Effector CD8-positive, alpha-beta T cell (primary cell): ENCODE results near the gene AK5.
"Not testable (repeated sequence)": the region's sequence is repeated elsewhere in the genome, so short reads cannot be mapped to it uniquely, and the experiment has no call there.

Experiments
- DNase-seq: peaks from one replicate; lab custom pipeline; 2025; lab: John Stamatoyannopoulos, UW

AK5 gene

GRCh38 chr1:77287535-77287934 lies 5.7 kb downstream of the AK5 start:
- DNase-seq, result no peak

GRCh38 chr1:77288275-77288674 lies 6.5 kb downstream of the AK5 start:
- DNase-seq, result no peak

DNA sequence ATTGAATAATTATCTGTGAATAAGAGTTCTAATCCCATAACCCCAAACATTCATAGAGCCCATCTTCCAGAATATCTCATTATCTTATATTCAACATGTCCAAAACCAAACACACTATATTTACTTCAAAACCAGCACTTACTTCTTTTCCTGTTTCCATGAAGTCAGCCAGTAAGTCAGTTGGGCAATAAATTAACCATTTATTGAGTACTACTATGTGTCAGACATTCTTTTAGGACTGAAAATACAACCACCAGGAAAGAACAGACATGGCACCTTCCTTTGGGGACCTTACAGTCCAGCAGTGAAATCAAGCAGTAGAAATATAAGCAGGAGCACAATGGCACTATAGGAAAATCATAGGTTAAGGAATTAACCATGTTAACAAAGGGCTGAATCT lies 8.8 kb downstream of the AK5 start:
- no peak for DNase-seq

GRCh38 chr1:77292551-77292950 lies 10.7 kb downstream of the AK5 start:
- DNase-seq, result no peak

DNA sequence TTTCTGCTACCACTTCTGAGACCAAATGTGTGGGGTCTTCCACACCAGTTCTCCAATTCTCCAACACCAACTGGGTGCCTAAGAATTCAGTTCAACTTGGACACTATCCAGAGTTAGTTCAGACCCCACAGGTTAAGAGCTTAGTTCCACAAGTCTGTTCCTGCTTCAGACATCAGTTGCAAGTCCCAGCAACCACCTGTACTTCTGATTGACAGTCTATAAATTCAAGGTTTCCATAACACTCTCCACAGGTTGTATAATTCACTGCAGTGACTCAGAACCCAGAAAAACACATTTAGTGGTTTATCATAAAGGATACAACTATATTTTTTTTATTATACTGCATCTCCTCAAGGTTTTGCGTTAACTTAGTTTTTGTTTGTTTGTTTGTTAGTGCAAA lies 18.7 kb downstream of the AK5 start:
- DNase-seq, result no peak

GRCh38 chr1:77303387-77303786 lies 21.6 kb downstream of the AK5 start:
- DNase-seq, result no peak

DNA sequence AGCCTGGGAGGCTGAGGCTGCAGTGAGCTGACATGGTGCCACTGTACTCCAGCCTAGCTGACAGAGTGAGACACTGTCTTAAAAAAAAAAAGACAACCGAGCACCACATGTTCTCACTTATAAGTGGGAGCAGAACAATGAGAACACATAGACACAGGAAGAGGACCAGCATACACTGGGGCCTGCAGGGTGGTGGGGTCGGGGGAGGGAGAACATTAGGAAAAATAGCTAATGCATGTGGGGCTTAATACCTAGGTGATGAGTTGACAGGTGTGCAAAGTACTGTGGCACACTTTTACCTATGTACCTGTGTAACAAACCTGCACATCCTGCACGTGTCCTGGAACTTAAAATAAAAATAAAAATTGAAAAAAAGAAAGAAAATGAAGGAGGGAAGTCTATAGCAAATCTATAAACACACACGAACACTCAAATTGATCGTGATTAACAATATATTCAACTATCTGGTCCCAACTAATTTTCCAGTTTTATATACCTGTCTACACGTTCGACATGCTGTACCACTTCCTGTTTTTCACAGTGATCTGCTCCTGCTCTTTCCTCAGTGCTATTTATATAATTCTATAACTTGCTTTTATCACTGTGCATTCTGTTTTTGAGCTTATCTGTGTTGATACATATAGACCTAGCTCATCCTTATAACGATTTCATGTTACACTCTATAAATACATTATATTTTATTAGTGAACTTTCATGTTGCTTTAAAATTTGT lies 27.2 kb downstream of the AK5 start:
- DNase-seq, result no peak

DNA sequence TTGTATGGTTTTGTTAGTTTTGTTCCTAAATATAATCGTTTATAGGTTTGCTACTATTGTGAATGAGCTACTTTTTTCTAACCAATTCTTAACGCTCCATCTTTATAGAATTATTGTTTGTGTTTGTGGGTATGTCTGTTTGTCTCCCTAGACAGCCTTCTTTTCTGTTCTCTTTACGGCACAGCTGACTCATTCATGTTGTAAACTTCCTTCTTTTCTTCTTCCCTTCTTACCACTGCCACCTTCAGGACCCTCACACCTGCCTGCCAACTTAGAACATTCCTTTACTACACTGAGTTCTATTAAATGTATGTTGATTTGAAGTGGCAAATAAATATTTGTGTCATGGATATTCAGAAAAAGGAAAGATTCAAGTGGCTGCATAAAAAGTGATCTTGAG lies 29.1 kb downstream of the AK5 start:
- DNase-seq, result no peak

DNA sequence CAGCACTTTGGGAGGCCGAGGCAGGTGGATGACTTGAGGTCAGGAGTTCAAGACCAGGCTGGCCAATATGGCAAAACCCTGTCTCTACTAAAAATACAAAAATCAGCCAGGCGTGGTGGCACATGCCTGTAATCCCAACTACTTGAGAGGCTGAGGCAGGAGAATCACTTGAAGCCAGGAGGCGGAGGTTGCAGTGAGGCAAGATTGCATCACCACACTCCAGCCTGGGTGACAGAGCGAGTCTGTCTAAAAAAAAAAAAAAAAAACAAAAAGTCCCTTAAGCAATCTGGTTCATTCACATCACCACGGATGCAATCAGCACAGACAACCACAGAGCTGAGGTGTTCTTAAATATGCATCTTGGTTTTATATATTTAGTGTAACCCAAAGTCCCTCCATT lies 30.5 kb downstream of the AK5 start:
- not testable (repeated sequence) for DNase-seq

DNA sequence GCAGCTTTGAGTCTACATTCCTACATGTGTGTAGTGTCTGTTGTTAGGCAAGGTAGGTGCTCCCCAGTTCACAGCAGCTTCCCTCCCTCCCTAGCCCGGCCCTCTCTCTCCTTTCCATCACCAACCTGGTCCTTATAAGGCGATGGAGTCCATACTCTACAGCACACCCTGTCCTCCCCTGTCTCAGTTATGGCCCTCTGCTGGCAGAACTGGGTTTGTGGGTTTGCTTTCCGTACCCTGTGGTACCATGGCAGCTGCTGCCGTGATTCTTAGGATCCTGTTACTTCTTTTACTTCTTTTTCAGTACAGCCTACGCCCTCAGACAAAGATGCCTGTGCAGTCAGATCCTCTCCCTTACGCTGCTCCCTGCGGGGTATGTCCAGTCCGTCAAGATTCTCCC lies 31.7 kb downstream of the AK5 start:
- DNase-seq, result no peak

- DNase-seq, result no peak
Measured at GRCh38 chr1:77316006-77316405, 34.2 kb downstream of the AK5 start.

- no peak for DNase-seq
Measured at GRCh38 chr1:77316966-77317365, 35.1 kb downstream of the AK5 start.

GRCh38 chr1:77319036-77319705 lies 37.4 kb downstream of the AK5 start:
- DNase-seq, result no peak

- DNase-seq, result no peak
Measured at GRCh38 chr1:77322061-77322900, 40.5 kb downstream of the AK5 start.

DNA sequence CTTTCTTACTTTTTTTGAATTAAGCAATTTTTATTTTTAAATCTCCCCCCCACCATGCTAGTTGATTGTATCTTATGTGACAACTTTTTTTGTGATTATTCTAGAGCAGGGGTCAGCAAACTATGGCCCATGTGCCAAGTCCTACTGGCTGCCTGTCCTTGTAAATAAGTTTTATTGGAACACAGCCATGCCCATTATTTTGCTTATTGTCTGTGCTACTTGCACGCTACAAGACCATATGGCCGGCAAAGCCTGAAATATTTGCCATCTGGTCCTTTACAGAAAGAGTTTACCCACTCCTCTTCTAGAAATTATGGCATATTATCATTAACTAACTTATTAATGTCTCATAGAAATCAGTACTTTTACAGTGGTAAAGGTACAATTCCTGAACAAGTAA lies 51.7 kb downstream of the AK5 start:
- DNase-seq, result no peak

GRCh38 chr1:77336729-77337128 lies 54.9 kb downstream of the AK5 start:
- no peak for DNase-seq

DNA sequence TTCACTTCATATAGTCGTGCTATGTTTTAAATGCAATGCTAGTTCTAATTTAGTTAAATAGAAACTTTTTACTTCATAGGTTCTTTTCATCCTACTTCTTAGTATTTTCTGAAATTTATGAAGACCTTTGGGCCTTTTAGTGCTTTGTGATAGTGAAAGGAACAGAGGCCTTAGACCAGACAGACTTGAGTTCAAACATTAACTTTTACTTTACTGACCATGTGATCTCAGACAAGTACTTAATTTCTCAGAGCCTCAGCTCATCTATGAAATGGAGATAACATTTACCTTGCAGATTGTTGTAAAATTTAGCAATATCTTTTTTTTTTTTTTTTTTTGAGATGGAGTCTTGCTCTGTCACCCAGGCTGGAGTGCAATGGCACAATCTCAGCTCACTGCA lies 57.5 kb downstream of the AK5 start:
- DNase-seq, result no peak

DNA sequence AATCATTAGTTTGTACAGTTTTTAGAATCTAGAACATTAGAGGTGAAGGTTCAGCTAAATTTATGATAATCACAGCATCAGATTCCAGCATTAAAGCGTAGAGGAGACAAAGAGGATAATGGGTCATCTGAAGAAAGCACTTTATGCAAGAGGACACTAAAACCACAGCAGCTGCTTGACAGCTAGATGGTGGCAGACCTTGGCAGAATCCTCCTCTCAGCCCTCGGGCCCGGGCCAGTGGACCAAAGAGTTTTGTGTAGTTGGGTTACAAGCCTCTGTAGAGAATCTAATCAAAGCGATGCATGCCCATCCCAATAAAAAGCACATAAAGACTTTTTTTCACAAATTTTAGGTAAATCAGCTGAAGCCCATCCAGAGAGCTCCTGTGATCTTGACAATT lies 59.4 kb downstream of the AK5 start:
- no peak for DNase-seq

DNA sequence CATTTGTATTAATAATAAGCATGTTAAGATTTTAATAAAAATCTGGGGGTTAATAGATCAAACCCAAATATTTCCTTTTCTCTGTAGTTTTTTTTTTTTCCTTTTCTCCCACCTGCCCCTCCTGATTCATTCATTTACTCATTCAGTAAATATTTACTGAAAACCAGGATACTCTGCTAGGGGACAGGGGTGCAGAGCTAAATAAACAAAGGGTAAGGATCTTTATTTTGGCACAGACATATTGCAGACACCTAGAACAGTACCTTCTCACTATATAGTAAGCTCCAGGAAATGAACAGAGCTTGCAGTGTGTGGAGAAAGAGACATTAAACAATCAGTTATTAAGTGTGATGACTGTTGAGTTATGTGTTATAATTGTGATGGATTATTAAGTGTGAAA lies 60.9 kb downstream of the AK5 start:
- no peak for DNase-seq

DNA sequence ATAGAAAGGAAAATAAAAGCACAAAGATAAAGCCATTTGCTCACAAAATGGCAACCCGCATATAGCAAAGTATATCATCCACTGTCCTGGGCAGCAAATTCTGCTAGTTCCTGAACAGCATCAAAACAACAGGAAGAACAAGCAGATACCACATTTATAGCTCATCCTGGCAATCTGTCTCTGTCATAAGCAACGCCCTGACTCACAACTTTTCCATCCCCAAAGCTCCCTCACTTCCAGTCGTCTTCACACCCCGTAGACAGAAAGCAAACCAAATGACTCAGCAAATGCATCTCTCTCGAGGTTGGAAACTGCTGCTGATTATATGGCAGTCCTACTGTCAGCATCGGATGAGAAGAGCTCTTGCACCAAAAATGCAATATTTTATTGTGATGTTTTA lies 65.8 kb downstream of the AK5 start:
- DNase-seq, result no peak

DNA sequence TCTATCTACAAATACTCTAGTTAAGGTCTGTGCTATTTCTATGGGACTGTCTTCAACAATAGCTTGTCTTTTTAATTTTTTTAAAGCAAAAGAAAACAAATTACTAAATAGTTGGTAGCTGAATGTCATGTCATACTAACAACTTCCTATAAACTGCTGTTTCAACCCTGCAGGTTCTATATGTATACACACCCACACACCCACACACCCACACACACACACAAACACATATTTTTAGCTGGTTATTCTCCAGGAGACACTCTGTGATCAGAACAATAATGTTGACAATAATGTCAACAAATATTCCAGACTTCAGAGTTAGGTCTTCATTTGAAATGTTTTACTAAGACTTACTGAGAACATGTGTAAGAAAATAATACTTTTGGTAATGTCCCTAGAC lies 66.7 kb downstream of the AK5 start:
- DNase-seq, result no peak

DNA sequence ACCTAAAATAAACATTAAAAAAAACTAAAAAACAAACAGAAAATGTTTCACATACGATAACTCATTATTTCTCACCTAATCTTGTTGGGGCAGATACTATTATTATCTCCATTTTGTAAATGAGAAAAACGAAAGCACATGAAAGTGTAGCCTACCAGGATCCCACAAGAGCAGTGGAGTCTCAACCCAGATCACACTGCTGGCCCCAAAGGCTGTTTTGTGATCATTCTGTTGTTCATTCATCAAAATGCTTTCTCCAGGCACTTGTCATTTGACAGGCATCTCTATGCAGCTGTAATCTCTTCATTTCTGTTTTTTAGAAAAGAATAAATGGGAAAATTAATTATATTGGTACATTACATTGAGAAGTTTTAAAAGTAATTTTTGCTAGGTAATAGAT lies 67.5 kb downstream of the AK5 start:
- no peak for DNase-seq
